BLaER1 (cell line): ENCODE data around the gene GSG1L.

Source experiments
- H3K27ac ChIP-seq: shearing (Covaris generic); formaldehyde crosslinking; 2 replicates; pipeline ENCODE4 v1.8.1; 2022
- H3K27me3 ChIP-seq: shearing (Covaris generic); formaldehyde crosslinking; 2 replicates; pipeline ENCODE4 v1.8.1; 2022
- H3K36me3 ChIP-seq: shearing (Covaris generic); formaldehyde crosslinking; 2 replicates; pipeline ENCODE4 v1.8.1; 2022
- H3K4me1 ChIP-seq: shearing (Covaris generic); formaldehyde crosslinking; 2 replicates; pipeline ENCODE4 v1.8.1; 2022
- H3K4me2 ChIP-seq: shearing (Covaris generic); formaldehyde crosslinking; 2 replicates; pipeline ENCODE4 v1.8.1; 2022
- H3K4me3 ChIP-seq: shearing (Covaris generic); formaldehyde crosslinking; 2 replicates; pipeline ENCODE4 v1.8.1; 2022
- H3K9ac ChIP-seq: shearing (Covaris generic); formaldehyde crosslinking; 2 replicates; pipeline ENCODE4 v1.8.1; 2022
- H3K9me3 ChIP-seq: shearing (Covaris generic); formaldehyde crosslinking; 2 replicates; pipeline ENCODE4 v1.8.1; 2022
- H4K20me1 ChIP-seq: shearing (Covaris generic); formaldehyde crosslinking; 2 replicates; pipeline ENCODE4 v1.8.1; 2022
- Cebpa-rat ChIP-seq: shearing (Covaris generic); IDR thresholded peaks from 2 replicates; pipeline ENCODE4 v1.8.1; 2022

The GSG1L gene

DNA sequence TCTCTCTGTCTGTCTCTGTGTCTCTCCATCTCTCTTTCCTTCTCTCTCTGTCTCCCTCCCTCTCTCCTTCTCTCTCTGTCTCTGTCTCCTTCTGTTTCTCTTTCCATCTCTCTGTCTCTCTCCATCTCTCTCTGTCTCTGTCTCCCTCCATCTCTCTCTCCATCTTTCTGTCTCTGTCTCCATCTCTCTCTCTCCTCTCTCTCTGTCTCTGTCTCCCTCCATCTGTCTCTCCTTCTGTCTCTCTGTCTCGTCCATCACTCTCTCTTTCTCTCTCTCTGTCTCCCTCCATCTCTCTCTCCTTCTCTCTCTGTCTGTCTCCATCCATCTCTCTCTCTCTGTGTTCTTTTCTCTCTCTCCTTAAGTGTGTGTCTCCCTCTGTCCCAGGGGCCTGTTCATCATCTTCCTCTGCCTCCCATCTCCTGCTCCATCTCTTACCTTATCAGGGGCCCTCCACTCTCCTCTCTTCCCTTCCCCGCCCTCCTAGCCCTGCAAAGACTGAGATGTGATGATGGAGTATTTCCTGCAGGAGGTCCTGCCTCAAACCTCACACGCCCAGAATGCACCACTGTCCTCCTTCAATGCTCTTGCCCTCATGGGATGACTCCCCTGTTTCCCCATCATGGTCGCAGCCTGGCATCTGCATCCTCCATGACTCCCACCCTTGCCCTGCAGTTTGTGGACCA is 193.3 kb downstream of the GSG1L start:
- Histone ChIP-seq H3K4me2 (no peak overlapping the region), H3K27ac (no peak overlapping the region)
- TF ChIP-seq Cebpa-rat: no peak

GRCh38 chr16:27869411-27869810 is 194.1 kb downstream of the GSG1L start:
- no peak overlapping the region for H3K27ac ChIP-seq
- no peaks in the 10 kb centered on the region for H3K4me1 ChIP-seq
- H4K20me1 ChIP-seq: no peaks in the 10 kb centered on the region
- no peak overlapping the region for H3K4me3 ChIP-seq
- peaks cover 27% of the 10 kb centered on the region for H3K9me3 ChIP-seq
- H3K27me3 ChIP-seq: no peaks in the 10 kb centered on the region
- no peak for TF ChIP-seq Cebpa-rat
- H3K36me3 ChIP-seq: no peaks in the 10 kb centered on the region
- H3K9ac ChIP-seq: no peak overlapping the region
- H3K4me2 ChIP-seq: no peak overlapping the region

More for the DNA sequence above, 193.3 kb downstream of the GSG1L start:
- Histone ChIP-seq H3K9me3 (peaks cover 27% of the 10 kb centered on the region), H3K36me3 (no peaks in the 10 kb centered on the region), H3K27me3 (no peaks in the 10 kb centered on the region), H3K4me1 (no peaks in the 10 kb centered on the region), H3K4me3 (no peak overlapping the region), H4K20me1 (no peaks in the 10 kb centered on the region), H3K9ac (no peak overlapping the region)

- H3K9ac ChIP-seq: no peak overlapping the region
- no peak for TF ChIP-seq Cebpa-rat
- H3K4me2 ChIP-seq: no peak overlapping the region
- H3K9me3 ChIP-seq: peaks cover 27% of the 10 kb centered on the region
- no peak overlapping the region for H3K4me3 ChIP-seq
- no peaks in the 10 kb centered on the region for H3K4me1 ChIP-seq
- H3K27me3 ChIP-seq: no peaks in the 10 kb centered on the region
- no peak overlapping the region for H3K27ac ChIP-seq
- H3K36me3 ChIP-seq: no peaks in the 10 kb centered on the region
- H4K20me1 ChIP-seq: no peaks in the 10 kb centered on the region
Measured at GRCh38 chr16:27868180-27868579, 195.3 kb downstream of the GSG1L start.

- no peak for TF ChIP-seq Cebpa-rat
- no peak overlapping the region for H3K27ac ChIP-seq
- H3K4me3 ChIP-seq: no peak overlapping the region
- H3K36me3 ChIP-seq: no peaks in the 10 kb centered on the region
- H3K4me1 ChIP-seq: no peaks in the 10 kb centered on the region
- H4K20me1 ChIP-seq: no peaks in the 10 kb centered on the region
- H3K27me3 ChIP-seq: no peaks in the 10 kb centered on the region
- no peak overlapping the region for H3K9ac ChIP-seq
- H3K4me2 ChIP-seq: no peak overlapping the region
- H3K9me3 ChIP-seq: peaks cover 34% of the 10 kb centered on the region
Measured at GRCh38 chr16:27867122-27868110, 196.1 kb downstream of the GSG1L start.

- no peak for TF ChIP-seq Cebpa-rat
- no peaks in the 10 kb centered on the region for H4K20me1 ChIP-seq
- H3K4me1 ChIP-seq: no peaks in the 10 kb centered on the region
- no peak overlapping the region for H3K9ac ChIP-seq
- H3K27ac ChIP-seq: no peak overlapping the region
- no peak overlapping the region for H3K4me3 ChIP-seq
- H3K27me3 ChIP-seq: no peaks in the 10 kb centered on the region
- H3K9me3 ChIP-seq: peaks cover 42% of the 10 kb centered on the region
- H3K36me3 ChIP-seq: no peaks in the 10 kb centered on the region
- H3K4me2 ChIP-seq: no peak overlapping the region
Measured at GRCh38 chr16:27863377-27863776, 200.1 kb downstream of the GSG1L start.

DNA sequence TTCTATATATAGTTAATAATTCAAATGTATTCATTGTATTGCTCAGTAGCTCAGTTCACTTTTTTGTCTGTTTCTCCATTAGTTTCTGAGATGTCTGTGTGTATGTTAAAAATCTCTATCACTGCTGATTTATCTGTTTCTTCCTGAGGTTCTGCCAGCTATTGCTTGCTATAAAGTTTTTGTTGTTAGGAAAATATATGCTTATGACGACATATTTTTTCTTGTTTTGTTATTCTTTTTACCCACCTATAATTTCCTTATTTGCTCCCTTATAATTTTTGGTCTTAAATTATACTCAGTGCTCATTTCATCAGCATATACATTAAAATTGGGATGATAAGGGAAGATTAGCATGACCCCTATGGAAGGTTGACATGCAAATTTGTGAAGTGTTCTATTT is 200.6 kb downstream of the GSG1L start:
- H3K4me1 ChIP-seq: no peaks in the 10 kb centered on the region
- no peak overlapping the region for H3K4me3 ChIP-seq
- H3K4me2 ChIP-seq: no peak overlapping the region
- no peak overlapping the region for H3K27ac ChIP-seq
- peaks cover 42% of the 10 kb centered on the region for H3K9me3 ChIP-seq
- no peaks in the 10 kb centered on the region for H4K20me1 ChIP-seq
- H3K36me3 ChIP-seq: no peaks in the 10 kb centered on the region
- TF ChIP-seq Cebpa-rat: no peak
- H3K27me3 ChIP-seq: no peaks in the 10 kb centered on the region
- no peak overlapping the region for H3K9ac ChIP-seq

DNA sequence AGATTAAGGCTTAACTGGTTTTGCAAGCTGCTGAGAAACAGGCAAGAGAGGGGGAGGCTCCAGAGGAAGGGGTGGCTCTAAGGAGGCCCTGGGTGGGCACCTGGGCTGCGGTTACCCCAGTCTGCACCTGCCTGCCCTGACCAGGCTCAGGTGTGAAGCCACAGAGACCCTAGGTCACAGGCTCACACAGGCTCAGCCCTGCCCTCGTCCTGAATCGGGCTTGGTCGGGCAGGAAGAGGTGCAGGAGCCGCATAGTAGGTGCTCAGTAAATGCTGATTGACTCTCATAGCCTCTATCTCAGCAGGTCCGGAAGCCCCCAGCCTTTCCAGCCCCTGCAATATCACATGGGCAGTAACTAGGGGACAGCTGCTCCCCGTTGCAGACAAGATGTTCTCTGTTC is 203.4 kb downstream of the GSG1L start:
- H3K27ac ChIP-seq: no peak overlapping the region

DNA sequence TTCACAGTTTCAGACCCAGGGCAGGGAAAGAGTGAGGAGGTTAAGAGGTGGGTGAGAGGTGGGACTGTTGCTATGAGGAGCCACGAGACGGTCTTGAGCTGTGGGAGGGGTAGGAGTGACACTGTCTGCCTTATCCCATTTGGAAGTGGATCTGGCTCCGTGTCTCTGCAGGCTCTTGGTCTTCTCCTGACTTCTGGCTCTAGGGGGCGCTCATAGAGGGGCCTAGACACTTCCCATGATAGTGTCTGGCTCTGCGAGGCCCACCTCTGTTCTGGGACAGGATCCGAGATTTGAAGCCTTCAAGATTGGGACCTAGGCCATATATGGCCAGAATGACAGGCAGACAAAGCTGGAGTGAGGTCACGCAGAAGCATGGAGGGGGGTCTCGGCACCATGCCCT is 204.5 kb downstream of the GSG1L start:
- Histone ChIP-seq H3K27me3 (no peaks in the 10 kb centered on the region), H3K4me3 (no peak overlapping the region), H3K4me1 (peaks cover 6% of the 10 kb centered on the region), H4K20me1 (no peaks in the 10 kb centered on the region), H3K9me3 (peaks cover 25% of the 10 kb centered on the region), H3K9ac (no peak overlapping the region), H3K36me3 (no peaks in the 10 kb centered on the region), H3K27ac (no peak overlapping the region), H3K4me2 (no peak overlapping the region)
- no peak for TF ChIP-seq Cebpa-rat

More for the DNA sequence above, 203.4 kb downstream of the GSG1L start:
- Histone ChIP-seq H3K9ac (no peak overlapping the region), H4K20me1 (no peaks in the 10 kb centered on the region), H3K4me2 (no peak overlapping the region), H3K27me3 (no peaks in the 10 kb centered on the region), H3K36me3 (no peaks in the 10 kb centered on the region), H3K4me3 (no peak overlapping the region), H3K4me1 (no peaks in the 10 kb centered on the region), H3K9me3 (peaks cover 35% of the 10 kb centered on the region)
- TF ChIP-seq Cebpa-rat: no peak

DNA sequence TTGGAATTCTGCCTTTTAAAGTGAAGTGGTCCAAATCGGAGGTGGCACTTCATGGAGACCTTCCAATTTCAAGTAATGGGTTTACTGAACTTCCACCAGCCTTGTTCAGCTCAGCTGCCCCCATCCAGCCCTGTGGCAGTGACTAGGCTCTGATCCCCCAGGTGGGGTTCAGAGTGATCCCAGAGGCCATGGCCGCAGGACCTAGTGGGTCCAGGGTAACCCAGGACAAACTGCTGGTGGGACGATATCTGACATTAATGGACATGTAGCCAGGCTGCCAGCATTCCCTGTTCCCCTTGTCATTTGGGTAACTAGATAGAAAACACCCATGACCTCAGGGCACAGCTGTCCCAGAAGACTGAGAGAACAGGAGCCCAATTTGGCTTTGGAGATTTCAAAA is 209.9 kb downstream of the GSG1L start:
- H3K9me3 ChIP-seq: no peaks in the 10 kb centered on the region
- no peaks in the 10 kb centered on the region for H3K27me3 ChIP-seq
- no peaks in the 10 kb centered on the region for H4K20me1 ChIP-seq
- peak overlapping the region; percentile 39 for H3K9ac ChIP-seq
- peak overlapping the region; percentile 84 for H3K4me2 ChIP-seq
- H3K4me3 ChIP-seq: no peak overlapping the region
- no peak overlapping the region for H3K27ac ChIP-seq
- no peak for TF ChIP-seq Cebpa-rat
- H3K4me1 ChIP-seq: peaks cover 24% of the 10 kb centered on the region
- H3K36me3 ChIP-seq: no peaks in the 10 kb centered on the region

- no peaks in the 10 kb centered on the region for H3K27me3 ChIP-seq
- H4K20me1 ChIP-seq: no peaks in the 10 kb centered on the region
- peak overlapping the region; percentile 39 for H3K9ac ChIP-seq
- TF ChIP-seq Cebpa-rat: no peak
- H3K9me3 ChIP-seq: 0 out of 2 replicates have a peak, but pooled peaks cover under 1% of the 10 kb centered on the region
- peak overlapping the region; percentile 84 for H3K4me2 ChIP-seq
- H3K4me3 ChIP-seq: no peak overlapping the region
- peaks cover 24% of the 10 kb centered on the region for H3K4me1 ChIP-seq
- H3K36me3 ChIP-seq: no peaks in the 10 kb centered on the region
- no peak overlapping the region; the same call in 1 of the 2 replicates for H3K27ac ChIP-seq
Measured at GRCh38 chr16:27853101-27853500, 210.4 kb downstream of the GSG1L start.
